ENCODE results near the gene RABL6.
"Not testable (repeated sequence)": the region's sequence is repeated elsewhere in the genome, so short reads cannot be mapped to it uniquely, and the experiment has no call there.

The RABL6 gene

DNA sequence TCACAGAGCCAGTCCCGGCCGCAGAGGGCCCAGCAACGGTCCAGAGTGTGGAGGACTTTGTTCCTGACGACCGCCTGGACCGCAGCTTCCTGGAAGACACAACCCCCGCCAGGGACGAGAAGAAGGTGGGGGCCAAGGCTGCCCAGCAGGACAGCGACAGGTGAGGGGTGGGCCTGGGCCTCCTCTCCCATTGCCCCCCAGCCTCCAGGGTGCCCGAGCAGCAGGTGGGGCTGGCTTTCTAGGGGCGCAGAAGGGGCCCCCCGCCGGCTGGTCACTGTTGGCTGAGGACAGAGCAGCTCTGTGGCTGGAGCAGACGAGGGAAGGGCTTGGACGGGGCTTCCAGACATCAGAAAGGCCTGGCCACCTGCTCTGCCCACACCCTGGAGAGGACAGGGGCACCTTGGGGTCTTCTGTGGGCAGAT lies 30.1 kb downstream of the RABL6 start:
- DNase-seq, result not testable (repeated sequence)

DNA sequence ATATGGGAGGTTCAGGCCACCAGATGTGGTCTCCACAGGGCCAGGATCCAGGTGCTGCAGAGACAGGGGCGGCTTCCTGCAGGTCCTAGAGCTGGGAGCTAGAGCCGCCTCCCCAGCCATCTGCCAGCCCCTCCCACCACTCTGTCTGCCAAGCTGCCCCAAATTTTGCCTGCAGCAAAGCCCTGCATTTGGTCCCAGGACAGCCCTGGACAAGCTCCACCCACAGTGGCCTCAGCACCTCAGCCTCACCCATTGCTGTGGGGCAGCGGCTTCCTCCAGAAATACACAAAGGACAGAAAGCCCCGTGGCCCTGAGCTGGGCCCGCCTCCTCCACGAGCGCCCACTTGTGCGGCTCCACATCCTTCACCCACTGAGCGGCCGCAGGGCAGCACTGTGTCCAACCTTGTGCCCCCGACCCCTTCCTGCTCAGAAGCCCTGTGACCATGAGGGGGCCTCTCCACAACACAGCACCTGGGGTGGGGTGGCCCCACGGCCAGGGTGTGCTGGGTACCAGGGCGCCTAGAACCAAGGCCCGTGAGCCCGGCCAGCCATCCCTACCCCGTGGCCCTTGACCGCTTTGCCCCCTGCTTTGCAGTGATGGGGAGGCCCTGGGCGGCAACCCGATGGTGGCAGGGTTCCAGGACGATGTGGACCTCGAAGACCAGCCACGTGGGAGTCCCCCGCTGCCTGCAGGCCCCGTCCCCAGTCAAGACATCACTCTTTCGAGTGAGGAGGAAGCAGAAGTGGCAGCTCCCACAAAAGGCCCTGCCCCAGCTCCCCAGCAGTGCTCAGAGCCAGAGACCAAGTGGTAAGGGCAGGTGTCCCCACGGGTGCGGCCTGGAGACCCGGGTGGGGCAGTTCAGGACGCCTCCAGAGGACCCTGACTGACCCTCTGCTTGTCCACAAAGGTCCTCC lies 30.8 kb downstream of the RABL6 start:
- no peak for DNase-seq

DNA sequence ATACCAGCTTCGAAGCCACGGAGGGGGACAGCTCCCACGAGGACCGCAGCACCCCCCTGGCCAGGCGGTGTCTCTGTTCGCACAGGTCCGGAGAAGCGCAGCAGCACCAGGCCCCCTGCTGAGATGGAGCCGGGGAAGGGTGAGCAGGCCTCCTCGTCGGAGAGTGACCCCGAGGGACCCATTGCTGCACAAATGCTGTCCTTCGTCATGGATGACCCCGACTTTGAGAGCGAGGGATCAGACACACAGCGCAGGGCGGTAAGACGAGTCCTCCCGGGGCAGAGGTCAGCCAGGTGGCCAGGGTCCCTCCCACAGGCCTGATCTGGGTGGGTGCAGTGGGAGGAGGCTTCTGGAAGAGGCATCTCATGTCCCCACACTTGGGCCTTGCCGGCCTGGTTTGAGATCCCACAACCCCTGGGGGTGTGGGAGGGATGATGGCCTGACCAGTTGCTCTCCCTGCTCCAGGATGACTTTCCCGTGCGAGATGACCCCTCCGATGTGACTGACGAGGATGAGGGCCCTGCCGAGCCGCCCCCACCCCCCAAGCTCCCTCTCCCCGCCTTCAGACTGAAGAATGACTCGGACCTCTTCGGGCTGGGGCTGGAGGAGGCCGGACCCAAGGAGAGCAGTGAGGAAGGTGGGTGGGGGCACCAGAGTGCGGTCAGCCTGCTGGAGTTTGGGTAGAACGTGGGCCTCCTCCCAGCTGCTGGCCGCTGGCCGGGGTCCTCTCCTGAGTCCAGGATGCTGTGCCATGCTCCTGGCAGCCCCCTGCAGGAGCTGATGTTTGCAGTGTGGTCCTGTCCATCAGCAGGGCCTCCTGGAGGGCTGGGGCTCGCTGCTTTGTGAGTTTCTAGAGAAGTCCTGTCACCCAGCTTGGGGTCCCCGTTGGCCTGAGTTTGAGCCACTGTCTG lies 31.7 kb downstream of the RABL6 start:
- no peak for DNase-seq

DNA sequence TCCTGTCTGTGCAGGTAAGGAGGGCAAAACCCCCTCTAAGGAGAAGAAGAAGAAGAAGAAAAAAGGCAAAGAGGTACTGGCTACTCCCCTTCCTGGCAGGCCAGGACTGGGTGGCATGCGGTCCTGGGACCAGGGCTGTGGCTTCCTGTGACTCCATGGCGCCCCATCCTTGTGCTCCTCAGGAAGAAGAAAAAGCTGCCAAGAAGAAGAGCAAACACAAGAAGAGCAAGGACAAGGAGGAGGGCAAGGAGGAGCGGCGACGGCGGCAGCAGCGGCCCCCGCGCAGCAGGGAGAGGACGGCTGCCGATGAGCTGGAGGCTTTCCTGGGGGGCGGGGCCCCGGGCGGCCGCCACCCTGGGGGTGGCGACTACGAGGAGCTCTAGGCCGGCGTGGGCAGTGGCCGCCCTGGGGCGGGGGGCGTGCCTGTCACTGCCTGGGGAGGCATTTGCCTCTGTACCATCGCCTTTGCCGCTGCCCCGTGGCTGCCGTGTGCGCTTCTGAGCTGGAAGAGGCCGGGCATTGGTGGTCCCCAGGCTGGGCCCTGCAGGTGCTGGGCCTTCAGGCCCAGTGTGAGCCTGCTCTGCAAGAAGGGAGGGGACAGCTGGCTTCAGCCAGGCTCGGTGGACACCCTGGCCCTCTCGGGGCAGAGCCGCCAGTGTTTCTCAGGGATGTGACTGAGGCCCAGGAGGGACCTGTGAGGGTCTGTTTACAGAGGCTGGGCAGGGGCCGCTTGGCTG lies 32.6 kb downstream of the RABL6 start:
- DNase-seq, result no peak

DNA sequence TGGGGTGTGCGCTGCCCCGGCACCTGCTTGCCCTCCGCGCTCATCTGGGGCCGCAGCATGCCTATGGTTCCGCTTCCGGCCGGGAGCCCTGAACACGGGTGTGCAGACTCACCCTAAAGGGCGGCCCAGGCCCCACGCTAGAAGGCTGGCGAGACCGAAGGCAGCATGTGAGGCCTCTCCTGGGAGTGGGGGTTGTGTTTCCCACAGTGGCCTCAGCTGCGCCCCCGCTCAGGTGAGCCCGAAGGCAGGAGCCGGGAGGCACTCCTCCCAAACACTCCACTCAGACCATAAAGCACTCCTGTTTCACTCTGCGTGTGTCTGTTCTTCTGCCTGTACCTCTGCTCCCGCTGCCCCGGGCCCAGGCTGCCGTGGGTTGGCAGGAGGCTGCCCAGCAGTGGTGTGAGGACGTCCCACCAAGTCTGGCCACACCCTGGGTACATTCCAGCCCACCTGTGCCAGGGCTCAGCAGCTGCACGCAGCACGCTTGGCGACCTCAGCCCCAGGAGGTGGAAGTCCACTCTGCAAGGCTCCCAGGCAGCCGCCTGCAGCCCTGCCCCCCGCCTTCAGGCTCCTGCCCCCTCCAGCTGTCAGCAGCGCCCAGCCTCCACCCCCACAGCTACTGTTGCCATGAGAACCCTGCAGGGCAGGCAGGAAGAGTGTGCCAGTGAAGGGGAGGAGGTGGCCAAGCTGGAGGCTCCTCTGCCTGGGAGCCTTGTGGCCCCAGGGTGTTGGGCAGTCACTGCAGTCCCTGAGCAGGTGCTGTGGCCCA lies 33.3 kb downstream of the RABL6 start:
- DNase-seq, result peak; percentile 66

DNA sequence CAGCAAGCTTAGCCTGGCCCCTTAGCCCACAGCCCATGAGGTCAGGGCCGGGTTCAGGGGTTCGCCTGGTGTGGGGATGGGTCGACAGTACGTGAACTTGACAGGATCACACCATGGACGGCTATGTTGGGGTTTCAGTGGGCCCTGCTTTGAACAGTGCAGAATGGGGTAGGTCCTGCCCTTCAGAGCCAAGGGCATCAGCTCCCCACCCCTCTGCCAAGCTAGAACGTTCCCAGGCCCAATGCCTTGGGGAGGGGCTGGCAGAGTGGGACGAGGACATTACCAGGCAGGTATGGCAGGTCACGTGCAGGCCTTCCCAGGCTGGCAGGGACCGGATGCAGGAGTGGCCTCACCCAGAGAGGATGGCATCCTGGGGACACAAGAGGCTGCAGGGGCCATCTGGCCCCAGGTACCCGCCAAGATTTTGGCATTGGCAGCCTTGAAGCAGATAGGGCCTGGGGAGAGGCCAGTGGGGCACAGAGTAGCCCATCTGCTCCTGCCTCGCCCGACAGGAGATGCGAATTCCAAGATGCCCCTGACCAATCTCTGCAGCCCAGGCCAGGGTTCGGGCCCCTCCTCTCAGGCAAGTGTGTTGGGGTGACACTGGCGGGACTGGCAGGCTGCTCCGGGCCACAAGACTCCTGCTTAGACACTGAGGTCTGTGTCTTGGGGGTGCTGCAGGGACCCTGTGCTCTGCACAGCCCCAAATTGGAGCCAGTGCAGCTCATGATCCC lies 34.1 kb downstream of the RABL6 start:
- not testable (repeated sequence) for DNase-seq

DNA sequence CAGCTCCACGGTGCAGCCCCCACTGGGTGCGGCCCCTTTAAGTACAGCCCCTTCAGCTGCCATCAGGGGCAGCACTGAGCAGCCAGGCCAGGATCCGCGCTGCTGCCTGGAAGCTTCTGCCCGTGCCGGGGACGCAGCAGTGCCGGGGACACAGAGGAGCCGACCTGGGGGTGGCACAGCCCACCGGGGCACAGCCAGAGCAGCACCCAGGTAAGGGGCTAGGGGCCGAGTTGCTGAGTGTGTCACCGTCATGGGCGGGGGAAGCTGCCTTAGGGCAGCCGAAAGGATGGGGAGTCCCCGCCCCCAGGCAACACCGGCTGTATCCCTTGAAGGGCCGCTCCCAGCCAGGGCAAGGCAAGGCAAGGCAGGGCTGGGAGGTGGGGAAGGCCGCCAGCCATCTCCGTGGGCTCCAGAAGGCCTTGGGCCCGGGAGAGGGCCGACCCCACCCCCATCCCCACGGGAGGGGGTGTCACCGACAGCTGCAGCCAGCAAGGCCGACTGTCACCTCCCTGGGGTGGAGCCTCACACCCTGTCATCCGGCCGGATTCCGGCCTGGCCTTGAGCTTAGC lies 34.7 kb downstream of the RABL6 start, which contains the start of gene AJM1:
AJM1 (plus strand) TSS at position 99 of the 569 bp plus-strand sequence. CDS start 1,937 bp downstream, outside the sequence.
- DNase-seq, result peak; percentile 77

DNA sequence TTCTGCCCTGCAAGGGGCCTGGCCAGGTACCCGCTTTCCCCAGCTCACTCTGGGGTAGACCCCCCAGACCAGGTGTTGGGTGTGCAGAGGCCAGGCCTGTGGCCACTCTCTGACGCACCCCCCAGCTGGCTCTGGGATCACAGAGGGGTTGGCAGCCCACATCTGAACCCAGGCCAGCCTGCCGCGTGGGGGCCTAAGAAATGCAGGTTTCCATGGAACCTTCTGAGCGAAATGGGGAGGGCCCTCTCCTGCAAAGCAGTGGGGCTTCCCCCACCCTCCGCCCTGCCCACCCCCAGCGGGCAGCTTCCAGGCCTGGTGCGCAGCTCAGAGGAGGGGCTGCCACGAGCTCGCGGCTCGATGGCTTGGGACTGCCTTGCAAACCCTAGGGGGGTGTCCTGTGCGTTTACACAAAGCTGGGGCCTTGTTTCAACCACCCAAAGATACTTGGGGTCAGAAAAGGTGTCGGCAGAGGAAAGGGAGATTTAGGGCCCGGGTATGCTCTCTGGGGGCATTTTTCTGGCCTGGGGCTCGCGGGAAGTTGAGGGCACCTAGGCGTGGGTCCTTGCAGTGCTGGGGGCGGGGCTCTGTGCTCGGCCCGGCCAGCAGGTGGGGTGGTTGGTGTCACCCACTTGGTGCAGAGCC lies 35.5 kb downstream of the RABL6 start:
- not testable (repeated sequence) for DNase-seq

DNA sequence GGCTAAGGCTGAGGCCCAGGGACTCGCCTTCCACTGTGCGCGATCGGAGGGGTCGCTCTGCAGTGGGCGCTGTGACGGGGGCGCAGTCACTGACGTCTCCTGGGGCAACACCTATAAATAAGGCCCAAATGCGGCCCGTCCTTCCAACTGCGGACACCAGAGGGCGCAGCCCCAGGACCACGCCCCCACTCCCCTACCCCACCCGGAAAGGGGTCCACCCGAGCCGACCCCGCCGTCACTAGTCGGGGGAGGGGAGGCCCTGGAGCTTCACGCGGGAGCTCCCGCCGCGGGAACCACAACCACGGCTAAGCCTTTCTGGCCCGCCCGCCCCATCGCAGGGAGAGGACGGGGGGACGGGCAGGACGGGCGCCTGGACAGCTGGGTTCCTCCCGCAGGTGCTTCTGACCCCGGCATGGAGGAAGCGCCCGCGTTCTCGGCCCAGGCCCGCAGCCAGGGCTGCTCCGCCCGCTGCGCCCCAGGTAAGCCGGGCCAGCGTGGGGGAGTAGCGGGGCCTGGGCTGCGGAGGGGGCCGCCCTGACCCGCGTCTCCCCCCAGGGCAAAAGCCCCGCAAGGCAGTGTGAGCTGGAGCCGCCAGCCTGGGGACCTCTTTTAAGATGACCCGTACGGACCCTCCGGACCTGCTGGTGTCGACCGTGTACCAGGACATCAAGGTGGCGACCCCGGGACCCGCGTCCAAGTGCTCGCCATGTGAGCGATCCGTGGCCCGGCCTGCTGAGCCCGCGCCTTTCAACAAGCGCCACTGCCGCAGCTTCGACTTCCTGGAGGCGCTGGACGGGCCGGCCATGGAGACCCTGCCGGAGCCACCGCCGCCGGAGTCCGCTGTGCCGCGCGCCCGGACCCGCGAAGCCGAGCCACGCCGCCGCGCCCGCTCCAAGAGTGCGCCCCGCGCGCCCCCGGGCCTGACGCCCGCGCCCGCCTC lies 36.3 kb downstream of the RABL6 start:
- DNase-seq, result not testable (repeated sequence)

DNA sequence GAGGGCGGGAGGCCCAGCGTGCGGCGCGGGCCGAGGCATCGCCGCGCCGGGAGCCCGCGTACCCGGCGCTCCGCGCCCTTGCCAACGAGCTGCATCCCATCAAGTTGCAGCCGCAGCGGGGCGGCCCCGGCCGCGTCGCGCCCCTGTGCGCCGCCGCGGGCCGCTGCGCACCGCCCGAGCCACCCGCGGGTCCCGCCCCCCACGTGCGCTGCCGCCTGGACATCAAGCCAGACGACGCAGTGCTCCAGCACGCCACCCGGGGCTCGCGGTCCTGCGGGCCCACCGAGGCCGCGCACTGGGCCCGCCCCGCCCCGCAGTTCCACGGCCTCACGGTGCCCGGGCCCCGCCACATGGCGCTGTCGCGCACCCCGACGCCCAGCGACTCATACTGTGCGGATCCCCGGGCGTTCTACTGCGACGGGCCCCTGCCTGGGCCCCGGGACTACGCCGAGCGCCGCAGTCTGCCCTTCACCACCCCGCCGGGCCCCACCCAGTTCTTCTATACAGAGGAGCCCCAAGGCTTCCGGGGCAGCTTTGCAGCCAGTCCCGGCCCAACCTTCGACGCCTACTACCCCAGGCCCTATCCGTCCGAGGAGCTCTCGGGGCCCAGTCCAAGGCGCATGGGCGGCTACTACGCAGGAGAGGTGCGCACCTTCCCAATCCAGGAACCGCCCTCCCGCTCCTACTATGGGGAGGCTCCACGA lies 37.2 kb downstream of the RABL6 start:
- DNase-seq, result no peak

DNA sequence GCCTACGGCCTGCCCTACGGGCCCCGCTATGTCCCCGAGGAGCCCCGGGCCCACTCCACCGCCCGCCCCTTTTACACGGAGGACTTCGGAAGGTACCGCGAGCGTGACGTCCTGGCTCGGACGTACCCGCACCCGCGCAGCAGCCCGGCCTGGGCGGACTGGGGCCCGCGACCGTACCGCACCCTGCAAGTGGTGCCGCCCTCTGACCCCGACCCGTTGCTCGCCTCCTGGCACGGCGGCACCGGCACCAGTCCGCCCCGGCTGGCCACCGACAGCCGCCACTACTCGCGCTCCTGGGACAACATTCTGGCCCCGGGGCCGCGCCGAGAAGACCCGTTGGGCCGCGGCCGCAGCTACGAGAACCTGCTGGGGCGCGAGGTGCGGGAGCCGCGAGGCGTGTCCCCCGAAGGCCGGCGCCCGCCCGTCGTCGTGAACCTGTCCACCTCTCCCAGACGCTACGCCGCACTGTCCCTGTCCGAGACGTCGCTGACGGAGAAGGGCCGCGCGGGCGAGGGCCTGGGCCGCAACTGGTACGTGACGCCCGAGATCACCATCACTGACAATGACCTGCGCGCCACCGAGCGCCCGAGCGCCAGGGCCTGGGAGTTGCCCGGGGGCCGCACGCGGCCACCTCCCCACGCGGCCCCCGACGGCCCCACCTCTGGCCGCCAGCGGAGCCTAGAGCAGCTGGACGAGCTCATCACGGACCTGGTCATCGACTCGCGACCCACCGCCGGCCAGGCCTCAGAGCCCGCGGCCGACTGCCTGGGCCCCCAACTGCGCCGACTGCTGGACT lies 37.9 kb downstream of the RABL6 start:
- no peak for DNase-seq

DNA sequence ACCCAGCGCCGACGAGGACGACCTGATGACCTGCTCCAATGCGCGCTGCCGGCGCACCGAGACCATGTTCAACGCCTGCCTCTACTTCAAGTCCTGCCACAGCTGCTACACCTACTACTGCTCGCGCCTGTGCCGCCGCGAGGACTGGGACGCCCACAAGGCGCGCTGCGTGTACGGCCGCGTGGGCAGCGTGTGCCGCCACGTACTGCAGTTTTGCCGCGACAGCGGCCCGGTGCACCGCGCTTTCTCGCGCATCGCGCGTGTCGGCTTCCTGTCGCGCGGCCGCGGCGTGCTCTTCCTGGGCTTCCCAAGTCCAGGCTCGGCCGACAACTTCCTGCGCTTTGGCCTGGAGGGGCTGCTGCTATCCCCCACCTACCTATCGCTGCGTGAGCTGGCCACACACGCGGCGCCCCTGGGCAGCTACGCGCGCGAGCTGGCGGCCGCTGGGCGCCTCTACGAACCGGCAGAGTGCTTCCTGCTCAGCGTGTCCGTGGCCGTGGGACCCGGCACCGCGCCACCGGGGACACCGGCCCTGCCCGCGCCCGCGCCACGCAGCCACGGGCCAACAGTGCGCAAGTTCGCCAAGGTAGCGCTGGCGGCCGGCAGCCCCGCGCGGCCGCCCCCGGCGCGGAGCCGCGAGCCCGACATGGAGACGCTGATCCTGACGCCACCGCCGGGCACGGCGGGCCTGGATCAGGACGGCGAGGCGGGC lies 38.8 kb downstream of the RABL6 start:
- DNase-seq, result no peak

DNA sequence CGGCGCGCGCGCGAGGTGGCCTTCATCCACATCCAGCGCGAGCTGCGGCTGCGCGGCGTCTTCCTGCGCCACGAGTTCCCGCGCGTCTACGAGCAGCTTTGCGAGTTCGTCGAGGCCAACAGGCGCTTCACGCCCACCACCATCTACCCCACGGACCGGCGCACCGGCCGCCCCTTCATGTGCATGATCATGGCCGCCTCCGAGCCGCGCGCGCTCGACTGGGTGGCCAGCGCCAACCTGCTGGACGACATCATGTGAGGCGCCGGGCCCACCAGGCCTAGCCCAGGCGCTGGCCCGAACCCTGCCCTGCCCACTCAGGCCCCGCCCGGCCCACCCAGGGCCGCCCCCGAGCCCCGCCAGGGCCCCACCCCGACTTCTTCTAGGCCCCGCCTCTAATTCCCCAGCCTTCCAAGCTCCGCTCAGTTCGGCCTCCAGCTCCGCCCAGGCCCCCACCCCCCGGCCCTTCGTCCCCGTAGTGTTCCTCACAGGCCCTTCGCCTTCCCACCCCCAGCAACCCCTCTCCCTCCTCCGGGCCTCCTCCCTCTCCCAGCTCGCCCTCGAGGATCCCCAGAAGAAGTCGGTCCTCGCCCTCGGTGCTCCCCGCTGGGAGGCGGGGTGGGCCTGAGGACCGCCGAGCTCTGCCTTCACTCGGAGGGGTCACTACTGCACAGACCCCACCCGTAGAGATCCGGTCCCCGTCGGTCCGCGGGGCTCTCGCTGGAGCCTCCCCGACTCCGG lies 39.5 kb downstream of the RABL6 start:
- DNase-seq, result peak; percentile 66

DNA sequence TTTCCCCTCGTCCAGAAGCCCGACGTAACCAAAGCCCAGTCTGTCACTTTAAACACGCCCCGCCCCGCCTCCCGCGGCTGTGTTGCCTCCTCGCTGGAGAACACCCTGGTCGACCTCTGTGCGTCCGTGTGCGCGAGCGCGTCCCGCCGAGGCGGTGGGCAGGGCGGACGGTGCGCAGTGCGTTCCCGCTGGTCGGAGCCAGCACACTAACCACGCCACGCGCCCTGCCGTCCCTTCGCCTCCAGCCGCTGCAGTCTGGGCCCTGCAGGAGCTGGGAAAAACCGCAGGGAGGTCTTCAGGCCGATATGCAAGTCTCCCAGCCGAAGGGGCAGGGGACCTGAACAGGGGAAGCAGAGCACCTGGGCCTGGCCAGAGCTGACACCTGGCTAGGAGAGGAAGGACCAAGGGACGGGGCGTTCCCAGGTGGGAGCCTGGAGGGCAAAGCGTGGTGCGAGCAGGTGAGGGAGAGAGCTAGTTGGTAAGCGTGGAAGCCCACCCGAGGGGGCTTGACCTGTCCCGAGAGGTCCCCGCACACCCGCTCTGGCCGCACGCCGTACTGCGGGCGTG lies 40.2 kb downstream of the RABL6 start:
- peak; percentile 87 for DNase-seq

DNA sequence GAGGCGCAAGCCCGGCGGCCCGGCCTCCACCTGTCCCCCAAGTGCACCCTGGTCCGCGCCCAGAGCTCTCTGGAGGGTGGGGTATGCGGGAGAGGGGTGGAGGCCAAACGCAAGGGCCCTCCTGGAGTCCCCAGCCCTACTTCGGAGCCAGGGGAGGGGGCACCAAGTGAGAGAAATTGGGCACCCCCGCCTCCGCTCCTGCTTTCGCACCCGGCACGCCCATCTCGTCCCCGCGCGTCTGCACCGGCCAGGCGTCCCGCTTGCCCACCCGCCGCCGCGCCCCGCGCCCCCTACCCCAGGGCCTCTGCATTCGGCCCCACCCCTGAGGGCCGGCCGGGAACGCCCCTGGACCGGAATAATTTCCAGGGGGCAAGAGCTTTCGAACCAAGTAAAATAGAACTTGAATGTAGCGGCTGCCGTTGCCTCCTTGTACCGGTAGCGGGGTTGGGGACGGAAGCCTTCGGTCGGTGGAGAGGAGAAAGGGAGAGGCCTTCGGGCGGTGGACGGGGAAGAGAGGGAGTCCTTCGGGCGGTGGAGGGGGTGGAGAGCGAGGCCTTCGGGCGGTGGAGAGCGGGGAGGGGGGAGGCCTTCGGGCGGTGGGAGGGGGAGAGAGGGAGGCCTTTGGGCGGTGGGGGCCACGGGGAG lies 40.8 kb downstream of the RABL6 start:
- DNase-seq, result no peak
